ENCODE data around the gene TMOD1. TPM values are rescaled to one million over a fixed set of nuclear protein-coding genes. Genes with fewer than 3 reads are reported as not detected.

Gene TMOD1
- total and polyA plus RNA-seq, 2 of the 13 experiments (the other 11 are each of a cell fraction or from before 2014, with no cell fraction given) = 0.04 to 0.07 TPM

DNA sequence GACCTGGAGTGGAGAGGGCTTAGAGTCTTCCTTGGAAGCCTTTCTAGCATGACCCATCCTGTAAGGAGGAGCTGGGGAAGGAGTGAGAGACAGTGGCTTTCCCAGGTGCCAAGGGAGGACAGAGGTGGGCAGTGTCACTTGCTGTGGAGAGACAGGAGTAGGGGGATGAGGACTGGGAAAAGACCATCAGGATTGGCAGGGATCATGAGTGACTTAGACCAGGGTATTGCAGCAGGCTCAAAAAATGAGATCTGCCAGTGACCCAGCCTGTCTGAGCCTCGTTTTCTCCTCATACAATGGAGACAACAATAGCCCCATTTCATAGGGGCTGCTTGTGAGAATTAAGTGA, 2.4 kb downstream of the TMOD1 start:
- DNase-seq (ENCODE audit: low spot score) = no peak
- Histone ChIP-seq H3K27me3 (ENCODE audit: control insufficient read depth in 1 of 2, insufficient read depth in 2 of 2, low read length in 2 of 2) (peaks cover 13 to 57% of the 10 kb centered on the region in 2 experiments; a peak in 4 of 5 replicates), H3K79me2 (ENCODE audit: insufficient read depth, low read length) (no peaks in the 10 kb centered on the region), H3K9me3 (ENCODE audit: low read length) (no peaks in the 10 kb centered on the region), H2AFZ (ENCODE audit: low read length) (no peak overlapping the region), H3K27ac (ENCODE audit: extremely low read length, insufficient read depth, low read length) (no peak overlapping the region), H3K4me1 (ENCODE audit: insufficient read depth, low read length) (peaks cover 25% of the 10 kb centered on the region), H3K4me2 (ENCODE audit: low read depth, low read length) (no peak overlapping the region), H3K36me3 (replicated peaks in 1 of 2; ENCODE audit: control insufficient read depth in 1 of 2, insufficient read depth in 2 of 2, low read length in 2 of 2) (no peaks in the 10 kb centered on the region), H3K4me3 (replicated peaks in 1 of 3; ENCODE audit: insufficient read depth in 1 of 3, low read depth in 2 of 3, low read length in 3 of 3) (no peak overlapping the region), H4K20me1 (ENCODE audit: insufficient read depth, low read length) (no peaks in the 10 kb centered on the region), H3K9ac (ENCODE audit: insufficient read depth, low read depth, low read length) (no peak overlapping the region)
- POLR2A ChIA-PET = no interaction called here
- intact Hi-C loops (cut with micrococcal nuclease; ENCODE audit: unreplicated experiment) = no loop called here
- in situ Hi-C loops (cut with HindIII; ENCODE audit: extremely low pct_ligation_motif_present, low pct_unique_long_range_greater_than_20kb) = no loop called here
- BruUV-seq (replicated peaks) = no TSS peak
- TF ChIP-seq, protein P1, sequence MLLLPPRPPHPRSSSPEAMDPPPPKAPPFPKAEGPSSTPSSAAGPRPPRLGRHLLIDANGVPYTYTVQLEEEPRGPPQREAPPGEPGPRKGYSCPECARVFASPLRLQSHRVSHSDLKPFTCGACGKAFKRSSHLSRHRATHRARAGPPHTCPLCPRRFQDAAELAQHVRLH (CRISPR knock-in tag; IDR thresholded peaks at IDR 0.05; ENCODE audit: borderline replicate concordance, low read depth) = no peak
- TF ChIP-seq, protein P2, sequence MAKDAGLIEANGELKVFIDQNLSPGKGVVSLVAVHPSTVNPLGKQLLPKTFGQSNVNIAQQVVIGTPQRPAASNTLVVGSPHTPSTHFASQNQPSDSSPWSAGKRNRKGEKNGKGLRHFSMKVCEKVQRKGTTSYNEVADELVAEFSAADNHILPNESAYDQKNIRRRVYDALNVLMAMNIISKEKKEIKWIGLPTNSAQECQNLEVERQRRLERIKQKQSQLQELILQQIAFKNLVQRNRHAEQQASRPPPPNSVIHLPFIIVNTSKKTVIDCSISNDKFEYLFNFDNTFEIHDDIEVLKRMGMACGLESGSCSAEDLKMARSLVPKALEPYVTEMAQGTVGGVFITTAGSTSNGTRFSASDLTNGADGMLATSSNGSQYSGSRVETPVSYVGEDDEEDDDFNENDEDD (CRISPR knock-in tag; IDR thresholded peaks at IDR 0.05; ENCODE audit: borderline replicate concordance) = no peak
- TF ChIP-seq, protein P3, sequence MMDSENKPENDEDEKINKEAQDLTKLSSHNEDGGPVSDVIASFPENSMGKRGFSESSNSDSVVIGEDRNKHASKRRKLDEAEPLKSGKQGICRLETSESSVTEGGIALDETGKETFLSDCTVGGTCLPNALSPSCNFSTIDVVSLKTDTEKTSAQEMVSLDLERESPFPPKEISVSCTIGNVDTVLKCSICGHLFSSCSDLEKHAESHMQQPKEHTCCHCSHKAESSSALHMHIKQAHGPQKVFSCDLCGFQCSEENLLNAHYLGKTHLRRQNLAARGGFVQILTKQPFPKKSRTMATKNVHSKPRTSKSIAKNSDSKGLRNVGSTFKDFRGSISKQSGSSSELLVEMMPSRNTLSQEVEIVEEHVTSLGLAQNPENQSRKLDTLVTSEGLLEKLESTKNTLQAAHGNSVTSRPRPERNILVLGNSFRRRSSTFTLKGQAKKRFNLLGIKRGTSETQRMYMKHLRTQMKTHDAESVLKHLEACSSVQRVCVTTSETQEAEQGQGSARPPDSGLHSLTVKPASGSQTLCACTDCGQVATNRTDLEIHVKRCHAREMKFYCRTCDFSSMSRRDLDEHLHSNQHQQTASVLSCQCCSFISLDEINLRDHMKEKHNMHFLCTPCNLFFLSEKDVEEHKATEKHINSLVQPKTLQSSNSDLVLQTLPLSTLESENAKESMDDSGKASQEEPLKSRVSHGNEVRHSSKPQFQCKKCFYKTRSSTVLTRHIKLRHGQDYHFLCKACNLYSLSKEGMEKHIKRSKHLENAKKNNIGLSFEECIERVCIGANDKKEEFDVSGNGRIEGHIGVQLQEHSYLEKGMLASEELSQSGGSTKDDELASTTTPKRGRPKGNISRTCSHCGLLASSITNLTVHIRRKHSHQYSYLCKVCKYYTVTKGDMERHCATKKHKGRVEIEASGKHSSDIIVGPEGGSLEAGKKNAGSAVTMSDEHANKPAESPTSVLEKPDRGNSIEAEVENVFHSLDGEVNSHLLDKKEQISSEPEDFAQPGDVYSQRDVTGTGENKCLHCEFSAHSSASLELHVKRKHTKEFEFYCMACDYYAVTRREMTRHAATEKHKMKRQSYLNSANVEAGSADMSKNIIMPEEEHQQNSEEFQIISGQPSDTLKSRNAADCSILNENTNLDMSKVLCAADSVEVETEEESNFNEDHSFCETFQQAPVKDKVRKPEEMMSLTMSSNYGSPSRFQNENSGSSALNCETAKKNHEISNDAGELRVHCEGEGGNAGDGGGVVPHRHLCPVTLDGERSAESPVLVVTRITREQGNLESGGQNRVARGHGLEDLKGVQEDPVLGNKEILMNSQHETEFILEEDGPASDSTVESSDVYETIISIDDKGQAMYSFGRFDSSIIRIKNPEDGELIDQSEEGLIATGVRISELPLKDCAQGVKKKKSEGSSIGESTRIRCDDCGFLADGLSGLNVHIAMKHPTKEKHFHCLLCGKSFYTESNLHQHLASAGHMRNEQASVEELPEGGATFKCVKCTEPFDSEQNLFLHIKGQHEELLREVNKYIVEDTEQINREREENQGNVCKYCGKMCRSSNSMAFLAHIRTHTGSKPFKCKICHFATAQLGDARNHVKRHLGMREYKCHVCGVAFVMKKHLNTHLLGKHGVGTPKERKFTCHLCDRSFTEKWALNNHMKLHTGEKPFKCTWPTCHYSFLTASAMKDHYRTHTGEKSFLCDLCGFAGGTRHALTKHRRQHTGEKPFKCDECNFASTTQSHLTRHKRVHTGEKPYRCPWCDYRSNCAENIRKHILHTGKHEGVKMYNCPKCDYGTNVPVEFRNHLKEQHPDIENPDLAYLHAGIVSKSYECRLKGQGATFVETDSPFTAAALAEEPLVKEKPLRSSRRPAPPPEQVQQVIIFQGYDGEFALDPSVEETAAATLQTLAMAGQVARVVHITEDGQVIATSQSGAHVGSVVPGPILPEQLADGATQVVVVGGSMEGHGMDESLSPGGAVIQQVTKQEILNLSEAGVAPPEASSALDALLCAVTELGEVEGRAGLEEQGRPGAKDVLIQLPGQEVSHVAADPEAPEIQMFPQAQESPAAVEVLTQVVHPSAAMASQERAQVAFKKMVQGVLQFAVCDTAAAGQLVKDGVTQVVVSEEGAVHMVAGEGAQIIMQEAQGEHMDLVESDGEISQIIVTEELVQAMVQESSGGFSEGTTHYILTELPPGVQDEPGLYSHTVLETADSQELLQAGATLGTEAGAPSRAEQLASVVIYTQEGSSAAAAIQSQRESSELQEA (CRISPR knock-in tag; IDR thresholded peaks at IDR 0.05; ENCODE audit: not compliant biosample characterization) = no peak
- TF ChIP-seq THAP11 (CRISPR knock-in tag; IDR thresholded peaks at IDR 0.05) = no peak
- no peak for TF ChIP-seq AGO2 (optimal IDR thresholded peaks at IDR 0.05; ENCODE audit: low read depth, low read length)
- TF ChIP-seq, protein P4, sequence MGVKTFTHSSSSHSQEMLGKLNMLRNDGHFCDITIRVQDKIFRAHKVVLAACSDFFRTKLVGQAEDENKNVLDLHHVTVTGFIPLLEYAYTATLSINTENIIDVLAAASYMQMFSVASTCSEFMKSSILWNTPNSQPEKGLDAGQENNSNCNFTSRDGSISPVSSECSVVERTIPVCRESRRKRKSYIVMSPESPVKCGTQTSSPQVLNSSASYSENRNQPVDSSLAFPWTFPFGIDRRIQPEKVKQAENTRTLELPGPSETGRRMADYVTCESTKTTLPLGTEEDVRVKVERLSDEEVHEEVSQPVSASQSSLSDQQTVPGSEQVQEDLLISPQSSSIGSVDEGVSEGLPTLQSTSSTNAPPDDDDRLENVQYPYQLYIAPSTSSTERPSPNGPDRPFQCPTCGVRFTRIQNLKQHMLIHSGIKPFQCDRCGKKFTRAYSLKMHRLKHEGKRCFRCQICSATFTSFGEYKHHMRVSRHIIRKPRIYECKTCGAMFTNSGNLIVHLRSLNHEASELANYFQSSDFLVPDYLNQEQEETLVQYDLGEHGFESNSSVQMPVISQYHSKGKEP (CRISPR knock-in tag; IDR thresholded peaks at IDR 0.05) = no peak
- no peak for TF ChIP-seq MAFG (CRISPR knock-in tag; IDR thresholded peaks at IDR 0.05)
- TF ChIP-seq ZNF367 (CRISPR knock-in tag; IDR thresholded peaks at IDR 0.05; ENCODE audit: borderline replicate concordance) = no peak
- TF ChIP-seq SRSF4 (IDR thresholded peaks at IDR 0.05; ENCODE audit: low read depth, low read length, poor library complexity, severe bottlenecking) = no peak
- TF ChIP-seq, protein P5, sequence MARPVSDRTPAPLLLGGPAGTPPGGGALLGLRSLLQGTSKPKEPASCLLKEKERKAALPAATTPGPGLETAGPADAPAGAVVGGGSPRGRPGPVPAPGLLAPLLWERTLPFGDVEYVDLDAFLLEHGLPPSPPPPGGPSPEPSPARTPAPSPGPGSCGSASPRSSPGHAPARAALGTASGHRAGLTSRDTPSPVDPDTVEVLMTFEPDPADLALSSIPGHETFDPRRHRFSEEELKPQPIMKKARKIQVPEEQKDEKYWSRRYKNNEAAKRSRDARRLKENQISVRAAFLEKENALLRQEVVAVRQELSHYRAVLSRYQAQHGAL (CRISPR knock-in tag; IDR thresholded peaks at IDR 0.05; ENCODE audit: not compliant biosample characterization) = no peak
- TF ChIP-seq CHD4 (IDR thresholded peaks at IDR 0.05; ENCODE audit: borderline replicate concordance, low read length) = no peak
- no peak for TF ChIP-seq DNMT3B (CRISPR knock-in tag; conservative IDR thresholded peaks at IDR 0.05)
- 27% methylated on average over 1 of the region's 1 CpG for WGBS (ENCODE audit: low lambda C conversion rate)
- no peak for ATAC-seq
- no peak for FAIRE-seq
- CTCF ChIA-PET (ENCODE audit: low intra/inter-chr PET ratio, low total read pairs) = no interaction called here
